Gastroesophageal sphincter (tissue), 4 donors: ENCODE data around the gene EFHC2. TPM values are rescaled to one million over a fixed set of nuclear protein-coding genes. Genes with fewer than 3 reads are reported as not detected.

ENCODE experiments used
- ATAC-seq: fragments of 150-250 bp; one replicate; pipeline ENCODE4 v1.9.1; 2016; ENCODE audit warnings: mild to moderate bottlenecking, moderate library complexity
- H3K27ac ChIP-seq, 4 donors: fragments of 200-600 bp; sonication (generic) in 3 of 4; 1 replicate in 3 of 4; 2 replicates in 1 of 4; pipeline ENCODE4 v1.5.1; 2016 to 2019
- H3K27me3 ChIP-seq: fragments of 200-600 bp; sonication (generic); one replicate; pipeline ENCODE4 v1.5.1; 2019
- H3K36me3 ChIP-seq, 2 donors: fragments of 200-600 bp; sonication (generic); one replicate each; pipeline ENCODE4 v1.5.1; 2019; ENCODE audit warnings: control low read depth in 1 of 2
- H3K4me1 ChIP-seq, 3 donors: fragments of 200-600 bp; sonication (generic); 1 replicate in 2 of 3; 2 replicates in 1 of 3; pipeline ENCODE4 v1.5.1; 2016 to 2019; ENCODE audit warnings: control low read depth in 2 of 3
- H3K4me3 ChIP-seq, 2 donors: fragments of 200-600 bp; sonication (generic); one replicate each; pipeline ENCODE4 v1.5.1; 2019; ENCODE audit warnings: mild to moderate bottlenecking in 1 of 2, moderate library complexity in 1 of 2
- H3K9me3 ChIP-seq, 3 donors: fragments of 200-600 bp; sonication (generic); one replicate each; pipeline ENCODE4 v1.5.1; 2017 to 2019; ENCODE audit warnings: control low read depth in 2 of 3
- CTCF ChIP-seq, 4 experiments: fragments of 200-600 bp in 2 of 4; fragments of 450-650 bp in 2 of 4; sonication (generic) in 1 of 4; IDR thresholded peaks; one replicate each; pipeline ENCODE4 v1.5.1; 2017 to 2019; ENCODE audit warnings: antibody characterized with exemption in 4 of 4, mild to moderate bottlenecking in 2 of 4, moderate library complexity in 2 of 4
- EP300 ChIP-seq: sonication (generic); formaldehyde crosslinking; IDR thresholded peaks from one replicate; pipeline ENCODE4 v1.6.1; 2017; ENCODE audit warnings: antibody characterized with exemption, mild to moderate bottlenecking
- POLR2A ChIP-seq, 2 donors: fragments of 450-650 bp; IDR thresholded peaks; one replicate each; pipeline ENCODE4 v1.6.1; 2017; ENCODE audit warnings: antibody characterized with exemption in 2 of 2, mild to moderate bottlenecking in 2 of 2, moderate library complexity in 1 of 2
- POLR2AphosphoS5 ChIP-seq: sonication (generic); formaldehyde crosslinking; IDR thresholded peaks from one replicate; pipeline ENCODE4 v1.6.1; 2017; ENCODE audit warnings: antibody characterized with exemption
- WGBS, 2 donors: methylation state at CpG; one replicate each; pipeline ENCODE4 v1.1.5; 2018; ENCODE audit warnings: low coverage in 1 of 2; 5-methylcytosine and 5-hydroxymethylcytosine counted together
- total RNA-seq, 4 donors: library from RNA; depleted of rRNA; stranded (reverse); fragments of >200 nt; gene quantifications; one replicate each; pipeline ENCODE4 v1.1.0, GENCODE V29; 2016

Gene EFHC2
- total RNA-seq, 4 donors from 2014 or later, result 2.7 to 15.9 (median 8.7) TPM

GRCh38 chrX:44101281-44101680 is 242.2 kb downstream of the EFHC2 start:
- Histone ChIP-seq H3K9me3 (no peaks in the 10 kb centered on the region), H3K36me3 (no peaks in the 10 kb centered on the region), H3K4me3 (no peak overlapping the region), H3K4me1 (no peaks in the 10 kb centered on the region), H3K27me3 (no peaks in the 10 kb centered on the region), H3K27ac (no peak overlapping the region)
- ATAC-seq, result no peak
- WGBS, 2 donors, result 83% methylated on average over 2 of the region's 3 CpGs; no CpG with 5 or more reads in 1 of the 2 donors
- TF ChIP-seq CTCF (IDR thresholded peaks at IDR 0.05) (no peak), POLR2A (IDR thresholded peaks at IDR 0.05) (no peak), EP300 (no peak), POLR2AphosphoS5 (no peak)

GRCh38 chrX:44099366-44099765 is 244.1 kb downstream of the EFHC2 start:
- TF ChIP-seq POLR2AphosphoS5, result no peak
- TF ChIP-seq CTCF (IDR thresholded peaks at IDR 0.05), result no peak
- no peak for TF ChIP-seq EP300
- TF ChIP-seq POLR2A (IDR thresholded peaks at IDR 0.05), result no peak
- Histone ChIP-seq H3K9me3 (no peaks in the 10 kb centered on the region), H3K27ac (no peak overlapping the region), H3K4me1 (no peaks in the 10 kb centered on the region), H3K36me3 (no peaks in the 10 kb centered on the region), H3K27me3 (no peaks in the 10 kb centered on the region), H3K4me3 (no peak overlapping the region)
- no peak for ATAC-seq
- WGBS, 2 donors, result 84% methylated on average over 2 of the region's 2 CpGs; no CpG with 5 or more reads in 1 of the 2 donors

Other genes with a start within 250 kb of the EFHC2 start
- gene FUNDC1, start 199.2 kb upstream of the EFHC2 start, total RNA-seq, result 10 to 100 TPM in 3 of 4 donors, 1 to 10 TPM in 1; 9.1 to 16.5 (median 11.7) TPM